SJCRH30 (cell line): ENCODE data around the gene SLCO4A1. TPM values are rescaled to one million over a fixed set of nuclear protein-coding genes. Genes with fewer than 3 reads are reported as not detected.
"Not testable (repeated sequence)": the region's sequence is repeated elsewhere in the genome, so short reads cannot be mapped to it uniquely, and the experiment has no call there.

Source experiments
- DNase-seq, 2 experiments: peaks; one replicate each; pipeline ENCODE4 v3.0.0-alpha.2; 2015 to 2020
- H3K27ac ChIP-seq: fragments of 250-450 bp; sonication (Bioruptor Pico); 2 replicates; pipeline ENCODE4 v1.5.1; 2020; ENCODE audit warnings: mild to moderate bottlenecking, moderate library complexity
- H3K27me3 ChIP-seq: fragments of 250-450 bp; sonication (Bioruptor Pico); 2 replicates; pipeline ENCODE4 v1.5.1; 2020; ENCODE audit warnings: mild to moderate bottlenecking, moderate library complexity
- H3K36me3 ChIP-seq: fragments of 250-450 bp; sonication (Bioruptor Pico); 2 replicates; pipeline ENCODE4 v1.5.1; 2020; ENCODE audit warnings: mild to moderate bottlenecking, moderate library complexity
- H3K4me1 ChIP-seq: fragments of 250-450 bp; sonication (Bioruptor Pico); 2 replicates; pipeline ENCODE4 v1.5.1; 2020; ENCODE audit warnings: mild to moderate bottlenecking, moderate library complexity
- H3K4me3 ChIP-seq: fragments of 250-450 bp; sonication (Bioruptor Pico); 2 replicates; pipeline ENCODE4 v1.5.1; 2020; ENCODE audit warnings: mild to moderate bottlenecking, moderate library complexity
- H3K9me3 ChIP-seq: fragments of 250-450 bp; sonication (Bioruptor Pico); replicated peaks from 2 replicates; pipeline ENCODE4 v1.5.1; 2020; ENCODE audit warnings: mild to moderate bottlenecking, moderate library complexity
- total RNA-seq: library from RNA; depleted of rRNA; stranded (reverse); fragments of >200 nt; shearing (Covaris generic); gene quantifications from 2 replicates; pipeline ENCODE4 v1.2.3, GENCODE V29; 2014

Gene SLCO4A1
- total RNA-seq, 1 experiment from 2014 or later = 3.9 TPM

DNA sequence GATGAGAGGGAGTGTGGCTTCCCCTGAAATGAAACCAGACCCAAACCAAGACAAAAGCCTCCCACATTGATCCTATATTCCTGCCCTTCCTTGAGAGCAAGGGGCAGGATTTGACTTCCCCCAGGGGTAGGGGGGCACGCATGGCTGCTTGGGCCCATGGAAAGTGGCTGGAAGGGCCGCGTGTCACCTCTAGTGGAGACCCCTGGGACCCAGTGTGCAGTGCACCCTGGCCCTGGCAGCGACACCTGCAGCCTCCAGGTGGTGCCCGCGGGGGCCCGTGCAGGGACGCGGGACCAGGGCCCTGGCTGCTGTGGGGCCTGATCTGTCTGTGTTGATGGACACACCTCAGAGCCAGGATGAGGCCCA lies 18.0 kb upstream of the SLCO4A1 start:
- Histone ChIP-seq H3K36me3 (no peaks in the 10 kb centered on the region), H3K27ac (no peak overlapping the region), H3K4me1 (peaks cover 16% of the 10 kb centered on the region), H3K4me3 (no peak overlapping the region), H3K9me3 (no peaks in the 10 kb centered on the region), H3K27me3 (peaks cover 1% of the 10 kb centered on the region; the same call in 1 of the 2 replicates)
- no peak for DNase-seq

GRCh38 chr20:62624719-62625453 lies 17.4 kb upstream of the SLCO4A1 start:
- DNase-seq = no peak
- Histone ChIP-seq H3K4me3 (no peak overlapping the region), H3K27ac (no peak overlapping the region), H3K27me3 (peaks cover 7% of the 10 kb centered on the region; the same call in 1 of the 2 replicates), H3K9me3 (no peaks in the 10 kb centered on the region), H3K36me3 (no peaks in the 10 kb centered on the region), H3K4me1 (peaks cover 16% of the 10 kb centered on the region)

DNA sequence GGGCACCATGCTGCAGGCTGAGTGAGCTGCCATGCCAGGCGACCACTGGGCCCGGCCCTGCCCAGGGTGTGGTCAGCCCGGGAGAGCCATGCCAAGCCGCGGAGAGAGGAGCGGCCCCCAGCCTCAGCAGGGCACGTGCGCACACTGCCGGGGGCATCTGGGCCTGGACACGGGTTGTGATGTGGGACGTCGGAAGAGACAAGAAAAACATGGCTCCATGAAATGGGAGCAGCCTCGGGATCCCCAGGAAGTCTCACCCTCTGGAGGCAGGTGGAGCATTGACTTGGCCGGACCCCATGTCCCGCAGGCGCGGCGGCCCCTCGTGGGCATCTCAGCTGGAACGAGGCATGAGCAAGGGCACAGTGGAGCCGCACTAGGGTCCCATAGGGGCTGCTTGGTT lies 16.8 kb upstream of the SLCO4A1 start:
- Histone ChIP-seq H3K27me3 (peaks cover 12% of the 10 kb centered on the region), H3K27ac (no peak overlapping the region), H3K4me1 (peaks cover 16% of the 10 kb centered on the region), H3K4me3 (no peak overlapping the region), H3K9me3 (no peaks in the 10 kb centered on the region), H3K36me3 (no peaks in the 10 kb centered on the region)
- DNase-seq = no peak

- DNase-seq = no peak
- Histone ChIP-seq H3K36me3 (no peaks in the 10 kb centered on the region), H3K27ac (no peak overlapping the region), H3K9me3 (no peaks in the 10 kb centered on the region), H3K4me3 (no peak overlapping the region), H3K27me3 (peaks cover 13% of the 10 kb centered on the region), H3K4me1 (peaks cover 16% of the 10 kb centered on the region)
These were observed 16.3 kb upstream of the SLCO4A1 start for GRCh38 chr20:62625921-62626547.

GRCh38 chr20:62627425-62627824 lies 14.9 kb upstream of the SLCO4A1 start:
- H3K27me3 ChIP-seq = peaks cover 13% of the 10 kb centered on the region
- not testable (repeated sequence) for DNase-seq

DNA sequence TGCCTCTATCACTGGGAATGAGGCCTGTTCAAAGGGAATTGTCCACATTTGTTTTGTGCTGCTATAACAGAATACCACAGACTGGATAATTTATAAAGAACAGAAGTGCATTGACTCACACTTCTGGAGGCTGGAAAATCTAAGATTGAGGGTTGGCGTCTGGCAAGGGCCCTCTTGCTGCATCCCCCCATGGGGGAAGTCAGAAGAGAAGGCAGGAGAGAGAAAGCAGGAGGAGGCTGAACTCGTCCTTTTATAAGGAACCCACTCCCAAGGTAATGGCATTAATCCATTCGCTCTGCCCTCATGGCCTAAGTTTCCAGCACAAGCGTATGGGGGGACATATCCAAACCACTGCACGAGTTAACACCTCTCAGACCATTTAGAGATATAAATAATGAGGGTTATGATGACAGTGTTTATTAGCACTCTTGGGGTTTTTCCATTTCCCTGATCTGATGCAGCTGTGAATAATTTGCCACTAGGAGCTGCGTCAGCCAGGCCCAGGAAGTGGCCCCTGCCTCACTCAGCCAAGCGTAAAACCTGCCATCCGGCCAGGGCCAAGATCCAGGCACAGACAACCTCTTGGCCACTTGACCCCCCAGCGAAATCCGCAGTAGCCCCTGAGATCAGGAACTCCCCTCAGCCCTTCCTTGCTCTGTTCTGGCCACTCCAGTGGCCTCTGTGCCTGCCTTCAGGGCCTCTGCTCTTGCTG lies 14.2 kb upstream of the SLCO4A1 start:
- H3K9me3 ChIP-seq = no peaks in the 10 kb centered on the region
- H3K27me3 ChIP-seq = peaks cover 20% of the 10 kb centered on the region
- no peak overlapping the region for H3K27ac ChIP-seq
- peaks cover 11% of the 10 kb centered on the region for H3K4me1 ChIP-seq
- H3K4me3 ChIP-seq = no peak overlapping the region
- H3K36me3 ChIP-seq = no peaks in the 10 kb centered on the region
- DNase-seq = no peak

More at GRCh38 chr20:62627425-62627824, 14.9 kb upstream of the SLCO4A1 start:
- not testable (repeated sequence) for H3K36me3 ChIP-seq, H3K27ac ChIP-seq, H3K9me3 ChIP-seq, H3K4me3 ChIP-seq
- H3K4me1 ChIP-seq = peaks cover 16% of the 10 kb centered on the region

GRCh38 chr20:62628691-62629090 lies 13.6 kb upstream of the SLCO4A1 start:
- no peak for DNase-seq
- no peaks in the 10 kb centered on the region for H3K36me3 ChIP-seq
- no peak overlapping the region for H3K4me3 ChIP-seq
- H3K4me1 ChIP-seq = peaks cover 4% of the 10 kb centered on the region
- no peaks in the 10 kb centered on the region for H3K9me3 ChIP-seq
- no peak overlapping the region for H3K27ac ChIP-seq
- peaks cover 25% of the 10 kb centered on the region for H3K27me3 ChIP-seq

GRCh38 chr20:62629864-62630470 lies 12.3 kb upstream of the SLCO4A1 start:
- no peaks in the 10 kb centered on the region for H3K9me3 ChIP-seq
- H3K27me3 ChIP-seq = peaks cover 33% of the 10 kb centered on the region
- no peak for DNase-seq
- no peaks in the 10 kb centered on the region for H3K36me3 ChIP-seq
- H3K27ac ChIP-seq = no peak overlapping the region
- H3K4me3 ChIP-seq = no peak overlapping the region
- H3K4me1 ChIP-seq = no peaks in the 10 kb centered on the region

GRCh38 chr20:62631336-62632308 lies 10.7 kb upstream of the SLCO4A1 start:
- Histone ChIP-seq H3K27ac (no peak overlapping the region), H3K9me3 (no peaks in the 10 kb centered on the region), H3K36me3 (no peaks in the 10 kb centered on the region), H3K4me1 (peaks cover 3% of the 10 kb centered on the region; the same call in 1 of the 2 replicates), H3K4me3 (no peak overlapping the region), H3K27me3 (peaks cover 50% of the 10 kb centered on the region)
- no peak for DNase-seq

GRCh38 chr20:62632575-62633090 lies 9.7 kb upstream of the SLCO4A1 start:
- H3K36me3 ChIP-seq = no peaks in the 10 kb centered on the region
- peaks cover 60% of the 10 kb centered on the region for H3K27me3 ChIP-seq
- no peaks in the 10 kb centered on the region for H3K9me3 ChIP-seq
- H3K4me3 ChIP-seq = no peak overlapping the region
- H3K4me1 ChIP-seq = peaks cover 5% of the 10 kb centered on the region; the same call in 1 of the 2 replicates
- DNase-seq = no peak
- no peak overlapping the region for H3K27ac ChIP-seq

DNA sequence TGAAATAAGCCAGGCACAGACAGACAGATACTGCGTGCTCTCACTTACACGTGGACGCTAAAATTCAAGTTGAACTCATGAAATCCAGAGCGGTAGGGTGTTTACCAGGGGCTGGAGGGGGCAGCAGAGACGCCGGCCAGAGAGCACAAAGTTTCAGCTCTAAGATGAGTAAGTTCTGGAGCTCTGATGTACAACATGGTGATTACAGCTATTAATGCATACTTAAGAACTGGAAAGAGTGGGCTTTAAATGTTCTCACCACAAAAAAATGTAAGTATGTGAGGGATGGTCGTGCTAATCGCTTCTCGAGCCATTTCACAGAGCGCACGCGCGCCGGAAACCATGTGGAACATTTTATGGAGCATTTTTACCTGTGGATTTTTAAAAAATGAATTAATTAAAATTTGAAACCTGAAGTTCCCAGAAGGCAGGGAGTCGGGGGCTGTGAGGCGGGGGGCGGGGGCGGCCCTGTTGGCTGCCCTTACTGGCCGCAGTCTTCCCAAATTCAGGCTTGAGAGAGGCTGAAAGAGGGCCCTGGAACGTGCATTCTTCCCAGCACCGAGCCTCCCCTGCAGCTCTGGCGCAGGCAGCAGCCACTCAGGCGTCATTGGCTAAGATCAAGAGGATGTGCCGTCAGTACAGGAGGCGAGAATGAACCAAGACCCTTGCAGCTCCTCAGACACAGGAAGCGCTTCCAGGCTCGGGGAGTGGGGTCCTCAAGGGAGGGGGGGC lies 8.5 kb upstream of the SLCO4A1 start:
- no peaks in the 10 kb centered on the region for H3K36me3 ChIP-seq
- H3K4me3 ChIP-seq = no peak overlapping the region
- peaks cover 5% of the 10 kb centered on the region; the same call in 1 of the 2 replicates for H3K4me1 ChIP-seq
- no peaks in the 10 kb centered on the region for H3K9me3 ChIP-seq
- no peak for DNase-seq
- H3K27ac ChIP-seq = no peak overlapping the region
- peaks cover 71% of the 10 kb centered on the region for H3K27me3 ChIP-seq

- peaks cover 75% of the 10 kb centered on the region for H3K27me3 ChIP-seq
- DNase-seq = no peak
- no peak overlapping the region for H3K4me3 ChIP-seq
- H3K4me1 ChIP-seq = peaks cover 5% of the 10 kb centered on the region; the same call in 1 of the 2 replicates
- no peak overlapping the region for H3K27ac ChIP-seq
- no peaks in the 10 kb centered on the region for H3K9me3 ChIP-seq
- no peaks in the 10 kb centered on the region for H3K36me3 ChIP-seq
These were observed 7.9 kb upstream of the SLCO4A1 start for GRCh38 chr20:62634330-62634967.

DNA sequence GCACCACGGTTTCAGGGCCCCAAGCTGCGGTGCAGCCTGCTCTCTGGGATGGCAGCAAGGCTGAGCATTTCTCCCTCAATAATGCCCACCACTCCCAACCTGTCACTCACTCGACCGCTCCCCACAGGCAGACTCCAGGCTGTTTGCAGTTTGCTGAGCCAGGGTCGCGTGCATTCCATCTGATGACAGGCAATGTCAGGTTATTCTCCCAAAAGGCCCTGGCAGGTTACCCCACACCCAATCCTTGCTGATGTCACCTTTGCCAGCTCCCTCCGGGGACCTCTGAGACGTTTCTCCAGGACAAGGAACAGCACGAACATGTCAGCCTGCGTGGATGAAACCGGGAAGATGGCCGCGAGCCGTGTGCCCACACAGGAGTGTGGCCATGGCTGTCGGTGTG lies 7.1 kb upstream of the SLCO4A1 start:
- peaks cover 73% of the 10 kb centered on the region for H3K27me3 ChIP-seq
- no peaks in the 10 kb centered on the region for H3K9me3 ChIP-seq
- H3K4me1 ChIP-seq = peaks cover 5% of the 10 kb centered on the region; the same call in 1 of the 2 replicates
- H3K4me3 ChIP-seq = no peak overlapping the region
- H3K36me3 ChIP-seq = no peaks in the 10 kb centered on the region
- no peak for DNase-seq
- H3K27ac ChIP-seq = no peak overlapping the region
